Caco-2 (cell line): ENCODE data around the gene PPP2R5C. TPM values are rescaled to one million over a fixed set of nuclear protein-coding genes. Genes with fewer than 3 reads are reported as not detected.

ENCODE experiments used
- BruUV-seq: library from RNA; stranded (reverse); fragments of 400-500 nt; replicated peaks from 2 replicates; lab custom pipeline; 2021; lab: Mats Ljungman, UMichigan
- CTCF ChIA-PET: fragments of 300-600 bp; sonication (Branson Sonifier 250); formaldehyde crosslinking; loops from one replicate; lab custom pipeline; 2022; ENCODE audit warnings: antibody characterized with exemption; lab: Charles Lee
- POLR2A ChIA-PET: fragments of 300-600 bp; sonication (Branson Sonifier 250); formaldehyde crosslinking; loops from one replicate; lab custom pipeline; 2022; ENCODE audit warnings: antibody characterized with exemption; lab: Charles Lee
- DNase-seq, 2 experiments: peaks; one replicate each; pipeline versions ENCODE4 v3.0.0 to v3.0.0-alpha.2; 2020 to 2022
- H3K27me3 ChIP-seq: replicated peaks from 2 replicates; pipeline ENCODE4 v1.6.0; 2011; ENCODE audit warnings: low read length; ENCODE audit not compliant: control insufficient read depth, insufficient read depth
- H3K36me3 ChIP-seq: 2 replicates; pipeline ENCODE4 v1.5.1; 2011; ENCODE audit warnings: low read length; ENCODE audit not compliant: control insufficient read depth, insufficient read depth
- H3K4me1 ChIP-seq: fragments of 250-450 bp; sonication (Bioruptor Pico); 2 replicates; pipeline ENCODE4 v1.5.1; 2020; ENCODE audit warnings: mild to moderate bottlenecking
- H3K4me3 ChIP-seq: 2 replicates; pipeline ENCODE4 v1.5.1; 2011; ENCODE audit warnings: low read depth, mild to moderate bottlenecking, control low read depth, low read length
- H3K9me3 ChIP-seq: fragments of 250-450 bp; sonication (Bioruptor Pico); 2 replicates; pipeline ENCODE4 v1.5.1; 2020; ENCODE audit warnings: mild to moderate bottlenecking, moderate library complexity
- H3K27ac Mint-ChIP-seq: one replicate; pipeline ENCODE4 v1.8.0; 2022; ENCODE audit warnings: mixed read lengths; ENCODE audit not compliant: unreplicated experiment
- H3K27me3 Mint-ChIP-seq: one replicate; pipeline ENCODE4 v1.8.0; 2022; ENCODE audit warnings: mixed read lengths; ENCODE audit not compliant: insufficient read depth, unreplicated experiment
- H3K36me3 Mint-ChIP-seq: one replicate; pipeline ENCODE4 v1.8.0; 2022; ENCODE audit warnings: mild to moderate bottlenecking, mixed read lengths; ENCODE audit not compliant: insufficient read depth, unreplicated experiment
- H3K4me1 Mint-ChIP-seq: one replicate; pipeline ENCODE4 v1.8.0; 2022; ENCODE audit warnings: low read depth, mixed read lengths; ENCODE audit not compliant: unreplicated experiment
- H3K4me3 Mint-ChIP-seq: one replicate; pipeline ENCODE4 v1.8.0; 2022; ENCODE audit warnings: mild to moderate bottlenecking, moderate library complexity, mixed read lengths; ENCODE audit not compliant: unreplicated experiment
- H3K9me3 Mint-ChIP-seq: one replicate; pipeline ENCODE4 v1.8.0; 2022; ENCODE audit warnings: mixed read lengths; ENCODE audit not compliant: unreplicated experiment
- intact Hi-C: fragments of 100-400 bp; cut with micrococcal nuclease; formaldehyde crosslinking; loops from one replicate; pipeline ENCODE4 v1.10.0; 2022; ENCODE audit not compliant: unreplicated experiment
- total RNA-seq: library from RNA; stranded (reverse); gene quantifications from 2 replicates; pipeline ENCODE4 v1.2.3, GENCODE V29; 2022
- TF ChIP-seq, protein P1 (sequence below), 2 experiments: fragments of 200-600 bp in 1 of 2; IDR thresholded peaks; 1 replicate in 1 of 2; 2 replicates in 1 of 2; pipeline versions ENCODE4 v1.5.1 to v1.8.0; 2011 to 2022; ENCODE audit warnings: antibody characterized with exemption in 1 of 2, control low read depth in 1 of 2, inconsistent platforms in 1 of 2, low read depth in 1 of 2, low read length in 1 of 2, mild to moderate bottlenecking in 1 of 2, moderate library complexity in 1 of 2; ENCODE audit not compliant: insufficient read depth in 1 of 2, severe bottlenecking in 1 of 2, unreplicated experiment in 1 of 2

The PPP2R5C gene
- total RNA-seq, 1 experiment from 2014 or later = 97.5 TPM

DNA sequence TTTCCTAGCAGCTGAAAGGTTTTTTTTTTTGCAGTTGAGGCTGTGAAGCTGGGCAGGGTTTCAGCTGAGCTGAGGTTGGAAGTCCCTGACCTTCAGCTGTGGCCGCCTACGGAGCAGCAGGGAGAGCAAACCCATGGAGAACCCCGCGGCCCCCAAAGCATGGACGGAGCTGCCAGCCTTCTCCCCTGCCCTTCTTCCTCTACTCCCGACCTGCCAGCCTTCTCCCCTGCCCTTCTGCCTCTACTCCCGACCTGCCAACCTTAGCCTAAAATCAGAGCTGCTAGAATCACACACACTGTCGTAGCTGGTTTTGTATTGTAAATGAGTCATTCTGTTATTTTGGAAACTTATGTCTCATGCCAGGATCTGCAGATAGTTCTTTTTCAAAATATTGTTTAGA is 74.6 kb downstream of the PPP2R5C start:
- intact Hi-C loops = no loop called here
- no peak overlapping the region for H3K27ac Mint-ChIP-seq
- peaks cover 2% of the 10 kb centered on the region for H3K4me1 ChIP-seq
- H3K36me3 ChIP-seq = no peaks in the 10 kb centered on the region; the same call in 1 of the 2 replicates
- POLR2A ChIA-PET = no interaction called here
- no peak overlapping the region for H3K4me3 ChIP-seq
- H3K9me3 ChIP-seq = no peaks in the 10 kb centered on the region
- no peak for DNase-seq
- CTCF ChIA-PET = no interaction called here
- no peaks in the 10 kb centered on the region for H3K9me3 Mint-ChIP-seq
- H3K36me3 Mint-ChIP-seq = no peaks in the 10 kb centered on the region
- TF ChIP-seq, protein P1, sequence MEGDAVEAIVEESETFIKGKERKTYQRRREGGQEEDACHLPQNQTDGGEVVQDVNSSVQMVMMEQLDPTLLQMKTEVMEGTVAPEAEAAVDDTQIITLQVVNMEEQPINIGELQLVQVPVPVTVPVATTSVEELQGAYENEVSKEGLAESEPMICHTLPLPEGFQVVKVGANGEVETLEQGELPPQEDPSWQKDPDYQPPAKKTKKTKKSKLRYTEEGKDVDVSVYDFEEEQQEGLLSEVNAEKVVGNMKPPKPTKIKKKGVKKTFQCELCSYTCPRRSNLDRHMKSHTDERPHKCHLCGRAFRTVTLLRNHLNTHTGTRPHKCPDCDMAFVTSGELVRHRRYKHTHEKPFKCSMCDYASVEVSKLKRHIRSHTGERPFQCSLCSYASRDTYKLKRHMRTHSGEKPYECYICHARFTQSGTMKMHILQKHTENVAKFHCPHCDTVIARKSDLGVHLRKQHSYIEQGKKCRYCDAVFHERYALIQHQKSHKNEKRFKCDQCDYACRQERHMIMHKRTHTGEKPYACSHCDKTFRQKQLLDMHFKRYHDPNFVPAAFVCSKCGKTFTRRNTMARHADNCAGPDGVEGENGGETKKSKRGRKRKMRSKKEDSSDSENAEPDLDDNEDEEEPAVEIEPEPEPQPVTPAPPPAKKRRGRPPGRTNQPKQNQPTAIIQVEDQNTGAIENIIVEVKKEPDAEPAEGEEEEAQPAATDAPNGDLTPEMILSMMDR (IDR thresholded peaks at IDR 0.05; ENCODE audit: insufficient read depth in 1 of 2, low read depth in 1 of 2, low read length in 1 of 2, severe bottlenecking in 1 of 2, unreplicated experiment in 1 of 2) = no peak
- no peaks in the 10 kb centered on the region for H3K4me1 Mint-ChIP-seq
- BruUV-seq = no TSS peak
- no peaks in the 10 kb centered on the region for H3K27me3 ChIP-seq
- H3K4me3 Mint-ChIP-seq = no peak overlapping the region
- H3K27me3 Mint-ChIP-seq = no peaks in the 10 kb centered on the region

DNA sequence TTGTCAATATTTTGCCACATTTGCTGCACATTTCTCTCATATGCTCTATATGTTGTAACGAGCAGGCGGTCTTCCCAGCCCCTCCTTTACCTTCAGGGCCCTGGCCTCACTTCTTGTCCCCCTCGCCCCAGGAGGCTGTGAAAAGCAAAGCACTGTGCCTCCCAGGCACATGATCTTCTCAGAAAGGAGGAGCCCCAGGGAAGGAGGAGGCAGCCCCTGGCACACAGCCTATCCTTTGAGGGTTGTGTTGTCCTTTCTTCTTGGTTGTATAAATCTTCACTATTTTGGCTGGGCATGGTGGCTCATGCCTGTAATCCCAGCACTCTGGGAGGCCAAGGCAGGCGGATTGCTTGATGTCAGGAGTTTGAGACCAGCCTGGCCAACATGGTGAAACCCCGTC is 77.0 kb downstream of the PPP2R5C start:
- DNase-seq = no peak
- no peak overlapping the region for H3K4me3 ChIP-seq
- Mint-ChIP-seq H3K27me3 (no peaks in the 10 kb centered on the region), H3K27ac (no peak overlapping the region), H3K4me3 (no peak overlapping the region), H3K4me1 (no peaks in the 10 kb centered on the region), H3K36me3 (no peaks in the 10 kb centered on the region), H3K9me3 (no peaks in the 10 kb centered on the region)
- POLR2A ChIA-PET = no interaction called here
- no TSS peak for BruUV-seq
- CTCF ChIA-PET = no interaction called here
- TF ChIP-seq, protein P1 (IDR thresholded peaks at IDR 0.05; ENCODE audit: insufficient read depth in 1 of 2, low read depth in 1 of 2, low read length in 1 of 2, severe bottlenecking in 1 of 2, unreplicated experiment in 1 of 2) = no peak
- no peaks in the 10 kb centered on the region for H3K27me3 ChIP-seq
- no peaks in the 10 kb centered on the region for H3K36me3 ChIP-seq
- H3K9me3 ChIP-seq = no peaks in the 10 kb centered on the region
- intact Hi-C loops = no loop called here
- no peaks in the 10 kb centered on the region for H3K4me1 ChIP-seq

DNA sequence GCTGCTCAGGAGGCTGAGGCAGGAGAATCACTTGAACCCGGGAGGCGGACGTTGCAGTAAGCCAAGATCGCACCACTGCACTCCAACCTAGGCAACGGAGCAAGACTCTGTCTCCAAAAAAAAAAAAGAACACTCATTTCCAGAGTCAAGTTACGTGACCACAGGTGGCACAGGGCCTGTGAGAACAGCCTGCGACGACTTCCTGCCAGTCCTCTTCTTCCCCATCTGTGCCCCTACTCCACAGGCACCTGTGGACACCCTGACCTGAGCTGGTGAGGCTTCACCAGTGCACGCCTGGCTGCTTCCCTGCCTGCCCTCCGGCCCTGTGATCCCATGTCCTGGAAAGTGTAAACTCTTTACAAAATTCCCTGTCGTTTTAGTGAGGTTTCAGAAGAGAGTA is 77.7 kb downstream of the PPP2R5C start:
- POLR2A ChIA-PET = no interaction called here
- H3K4me3 ChIP-seq = no peak overlapping the region
- CTCF ChIA-PET = no interaction called here

More for the DNA sequence above, 77.7 kb downstream of the PPP2R5C start:
- TF ChIP-seq, protein P1 (IDR thresholded peaks at IDR 0.05; ENCODE audit: insufficient read depth in 1 of 2, low read depth in 1 of 2, low read length in 1 of 2, severe bottlenecking in 1 of 2, unreplicated experiment in 1 of 2) = no peak
- no peaks in the 10 kb centered on the region for H3K4me1 Mint-ChIP-seq
- no peaks in the 10 kb centered on the region for H3K9me3 ChIP-seq
- H3K9me3 Mint-ChIP-seq = no peaks in the 10 kb centered on the region
- BruUV-seq = no TSS peak
- H3K27me3 Mint-ChIP-seq = no peaks in the 10 kb centered on the region
- no peak for DNase-seq
- peaks cover 5% of the 10 kb centered on the region for H3K36me3 Mint-ChIP-seq
- no peaks in the 10 kb centered on the region for H3K4me1 ChIP-seq
- intact Hi-C loops = no loop called here
- H3K4me3 Mint-ChIP-seq = no peak overlapping the region
- H3K27me3 ChIP-seq = no peaks in the 10 kb centered on the region
- no peaks in the 10 kb centered on the region for H3K36me3 ChIP-seq
- H3K27ac Mint-ChIP-seq = no peak overlapping the region
